ENCODE results near the gene EID2B.

DNA sequence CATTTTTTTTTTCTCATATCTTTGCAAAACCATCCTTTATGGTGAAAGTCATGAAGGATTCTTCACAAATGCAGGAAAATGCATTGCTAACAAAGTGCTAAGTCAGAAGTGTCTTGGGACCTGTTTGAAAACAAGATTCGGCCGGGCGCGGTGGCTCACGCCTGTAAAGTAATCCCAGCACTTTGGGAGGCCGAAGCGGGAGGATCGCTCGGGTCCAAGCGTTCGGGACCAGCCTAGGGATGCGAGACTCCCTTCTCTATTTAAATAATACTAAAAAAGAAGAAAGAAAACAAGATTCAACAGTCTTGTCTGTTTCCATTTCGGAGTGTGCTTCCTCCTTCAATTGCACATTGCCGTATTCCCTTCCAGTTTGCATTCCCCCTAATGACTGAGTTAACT is 819 bp downstream of the EID2B start:
- TF ChIP-seq, protein P1, sequence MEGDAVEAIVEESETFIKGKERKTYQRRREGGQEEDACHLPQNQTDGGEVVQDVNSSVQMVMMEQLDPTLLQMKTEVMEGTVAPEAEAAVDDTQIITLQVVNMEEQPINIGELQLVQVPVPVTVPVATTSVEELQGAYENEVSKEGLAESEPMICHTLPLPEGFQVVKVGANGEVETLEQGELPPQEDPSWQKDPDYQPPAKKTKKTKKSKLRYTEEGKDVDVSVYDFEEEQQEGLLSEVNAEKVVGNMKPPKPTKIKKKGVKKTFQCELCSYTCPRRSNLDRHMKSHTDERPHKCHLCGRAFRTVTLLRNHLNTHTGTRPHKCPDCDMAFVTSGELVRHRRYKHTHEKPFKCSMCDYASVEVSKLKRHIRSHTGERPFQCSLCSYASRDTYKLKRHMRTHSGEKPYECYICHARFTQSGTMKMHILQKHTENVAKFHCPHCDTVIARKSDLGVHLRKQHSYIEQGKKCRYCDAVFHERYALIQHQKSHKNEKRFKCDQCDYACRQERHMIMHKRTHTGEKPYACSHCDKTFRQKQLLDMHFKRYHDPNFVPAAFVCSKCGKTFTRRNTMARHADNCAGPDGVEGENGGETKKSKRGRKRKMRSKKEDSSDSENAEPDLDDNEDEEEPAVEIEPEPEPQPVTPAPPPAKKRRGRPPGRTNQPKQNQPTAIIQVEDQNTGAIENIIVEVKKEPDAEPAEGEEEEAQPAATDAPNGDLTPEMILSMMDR (conservative IDR thresholded peaks at IDR 0.05) = no peak
- TF ChIP-seq EZH2 (IDR thresholded peaks at IDR 0.05; ENCODE audit: low read depth) = no peak
